ENCODE data around the gene KRT6C. TPM values are rescaled to one million over a fixed set of nuclear protein-coding genes. Genes with fewer than 3 reads are reported as not detected.

KRT6C gene
- total and polyA plus RNA-seq, 2 experiments from 2014 or later = not detected

- peak overlapping the region; percentile 69; the same call in 1 of the 2 replicates for H3K27ac Mint-ChIP-seq
- no peak for DNase-seq (ENCODE audit: low spot score)
Observed at GRCh38 chr12:52496054-52496453, 22.4 kb upstream of the KRT6C start.

GRCh38 chr12:52495389-52495788 is 21.8 kb upstream of the KRT6C start:
- Mint-ChIP-seq H3K36me3 (ENCODE audit: low read depth) (no peaks in the 10 kb centered on the region), H3K4me3 (no peak overlapping the region), H3K9me3 (peaks cover 6% of the 10 kb centered on the region; the same call in 2 of the 3 replicates), H3K4me1 (peaks cover 26% of the 10 kb centered on the region), H3K27me3 (ENCODE audit: insufficient read depth, low read depth, poor library complexity) (peaks cover 15% of the 10 kb centered on the region), H3K27ac (no peak overlapping the region)
- DNase-seq (ENCODE audit: low spot score) = peak; percentile 54
- H3K27me3 ChIP-seq (ENCODE audit: insufficient read depth) = no peaks in the 10 kb centered on the region
- TF ChIP-seq ZNF462 (CRISPR knock-in tag; IDR thresholded peaks at IDR 0.05) = peak; percentile 46; the same call in 1 of the 2 replicates
- no peak for TF ChIP-seq CREB1 (CRISPR knock-in tag; IDR thresholded peaks at IDR 0.05; ENCODE audit: low read depth)
- TF ChIP-seq, protein P1, sequence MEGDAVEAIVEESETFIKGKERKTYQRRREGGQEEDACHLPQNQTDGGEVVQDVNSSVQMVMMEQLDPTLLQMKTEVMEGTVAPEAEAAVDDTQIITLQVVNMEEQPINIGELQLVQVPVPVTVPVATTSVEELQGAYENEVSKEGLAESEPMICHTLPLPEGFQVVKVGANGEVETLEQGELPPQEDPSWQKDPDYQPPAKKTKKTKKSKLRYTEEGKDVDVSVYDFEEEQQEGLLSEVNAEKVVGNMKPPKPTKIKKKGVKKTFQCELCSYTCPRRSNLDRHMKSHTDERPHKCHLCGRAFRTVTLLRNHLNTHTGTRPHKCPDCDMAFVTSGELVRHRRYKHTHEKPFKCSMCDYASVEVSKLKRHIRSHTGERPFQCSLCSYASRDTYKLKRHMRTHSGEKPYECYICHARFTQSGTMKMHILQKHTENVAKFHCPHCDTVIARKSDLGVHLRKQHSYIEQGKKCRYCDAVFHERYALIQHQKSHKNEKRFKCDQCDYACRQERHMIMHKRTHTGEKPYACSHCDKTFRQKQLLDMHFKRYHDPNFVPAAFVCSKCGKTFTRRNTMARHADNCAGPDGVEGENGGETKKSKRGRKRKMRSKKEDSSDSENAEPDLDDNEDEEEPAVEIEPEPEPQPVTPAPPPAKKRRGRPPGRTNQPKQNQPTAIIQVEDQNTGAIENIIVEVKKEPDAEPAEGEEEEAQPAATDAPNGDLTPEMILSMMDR (conservative IDR thresholded peaks at IDR 0.05; ENCODE audit: low read depth in 2 of 2) = peak in 1 of 2 experiments; percentile 23; a peak in 1 of 4 replicates
- peaks cover 19% of the 10 kb centered on the region for H3K4me1 ChIP-seq (ENCODE audit: insufficient read depth)
- no peaks in the 10 kb centered on the region for H3F3A ChIP-seq (replicated peaks; ENCODE audit: low read depth)
- H3K27ac ChIP-seq (ENCODE audit: low read depth) = no peak overlapping the region
- no peak overlapping the region for H3K4me3 ChIP-seq
- H4K20me1 ChIP-seq (replicated peaks; ENCODE audit: insufficient read depth) = no peaks in the 10 kb centered on the region
- H3K9me2 ChIP-seq (ENCODE audit: insufficient read depth) = no peaks in the 10 kb centered on the region
- H3K4me2 ChIP-seq = peak overlapping the region; percentile 27; the same call in 1 of the 2 replicates
- no peaks in the 10 kb centered on the region for H3K79me2 ChIP-seq (replicated peaks; ENCODE audit: insufficient read depth)
- peak; percentile 79 for ATAC-seq
- H2AFZ ChIP-seq = peak overlapping the region; percentile 83
- H3K36me3 ChIP-seq (ENCODE audit: insufficient read depth) = no peaks in the 10 kb centered on the region

More at GRCh38 chr12:52496054-52496453, 22.4 kb upstream of the KRT6C start:
- no peak overlapping the region for H3K4me3 ChIP-seq
- peak; percentile 13; the same call in 2 of the 3 replicates for ATAC-seq
- no peaks in the 10 kb centered on the region for H3F3A ChIP-seq (replicated peaks; ENCODE audit: low read depth)
- H4K20me1 ChIP-seq (replicated peaks; ENCODE audit: insufficient read depth) = no peaks in the 10 kb centered on the region
- H3K27me3 ChIP-seq (ENCODE audit: insufficient read depth) = no peaks in the 10 kb centered on the region
- Mint-ChIP-seq H3K36me3 (ENCODE audit: low read depth) (no peaks in the 10 kb centered on the region), H3K4me3 (no peak overlapping the region), H3K27me3 (ENCODE audit: insufficient read depth, low read depth, poor library complexity) (peaks cover 15% of the 10 kb centered on the region), H3K4me1 (peaks cover 26% of the 10 kb centered on the region), H3K9me3 (peaks cover 3% of the 10 kb centered on the region; the same call in 2 of the 3 replicates)
- H3K9me2 ChIP-seq (ENCODE audit: insufficient read depth) = no peaks in the 10 kb centered on the region
- H3K79me2 ChIP-seq (replicated peaks; ENCODE audit: insufficient read depth) = no peaks in the 10 kb centered on the region
- H3K4me2 ChIP-seq = peak overlapping the region; percentile 43; the same call in 1 of the 2 replicates
- peaks cover 19% of the 10 kb centered on the region for H3K4me1 ChIP-seq (ENCODE audit: insufficient read depth)
- H2AFZ ChIP-seq = peak overlapping the region; percentile 76; the same call in 1 of the 2 replicates
- H3K36me3 ChIP-seq (ENCODE audit: insufficient read depth) = no peaks in the 10 kb centered on the region
- H3K27ac ChIP-seq (ENCODE audit: low read depth) = no peak overlapping the region
- TF ChIP-seq STAT1 (IDR thresholded peaks at IDR 0.05; ENCODE audit: unreplicated experiment) = no peak

Data from GM23338 (cell line).